ENCODE measurements around the gene MYO1D.
"Not testable (repeated sequence)": the region's sequence is repeated elsewhere in the genome, so short reads cannot be mapped to it uniquely, and the experiment has no call there.

The MYO1D gene

GRCh38 chr17:32855620-32856019, 21.3 kb downstream of the MYO1D start:
- DNase-seq (ENCODE audit: low read depth) = no peak

DNA sequence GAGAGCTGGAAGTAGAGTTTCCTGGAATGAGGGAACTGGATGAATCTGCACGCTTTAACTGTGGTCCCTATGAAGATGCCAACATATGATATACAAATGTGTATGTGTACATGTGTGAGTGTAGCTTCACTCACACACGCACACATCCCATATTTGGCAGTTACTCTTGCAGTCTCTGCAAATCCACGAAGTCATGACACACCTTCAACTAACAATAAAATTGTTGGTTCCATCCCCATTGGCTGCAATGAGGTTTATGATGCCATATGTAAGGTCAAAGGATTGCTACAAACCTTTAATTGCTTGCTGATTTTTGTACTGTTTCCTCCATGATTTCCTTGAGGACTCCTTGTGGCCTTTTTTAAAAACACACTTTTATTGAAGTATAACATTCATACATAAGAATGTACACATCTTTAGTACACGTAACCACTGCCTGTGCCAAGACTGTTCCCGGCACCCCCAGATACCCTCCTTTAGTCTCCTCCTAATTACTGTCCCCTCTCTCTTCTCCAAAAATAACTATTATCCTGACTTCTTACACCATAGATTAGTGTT, 22.0 kb downstream of the MYO1D start:
- DNase-seq (ENCODE audit: low read depth) = no peak

- DNase-seq (ENCODE audit: low read depth) = no peak
Measured at GRCh38 chr17:32854207-32854606, 22.7 kb downstream of the MYO1D start.

GRCh38 chr17:32852811-32853210, 24.1 kb downstream of the MYO1D start:
- no peak for DNase-seq (ENCODE audit: low read depth)

GRCh38 chr17:32849879-32850278, 27.0 kb downstream of the MYO1D start:
- no peak for DNase-seq (ENCODE audit: low read depth)

- DNase-seq (ENCODE audit: low read depth) = no peak
Measured at GRCh38 chr17:32847977-32848376, 28.9 kb downstream of the MYO1D start.

DNA sequence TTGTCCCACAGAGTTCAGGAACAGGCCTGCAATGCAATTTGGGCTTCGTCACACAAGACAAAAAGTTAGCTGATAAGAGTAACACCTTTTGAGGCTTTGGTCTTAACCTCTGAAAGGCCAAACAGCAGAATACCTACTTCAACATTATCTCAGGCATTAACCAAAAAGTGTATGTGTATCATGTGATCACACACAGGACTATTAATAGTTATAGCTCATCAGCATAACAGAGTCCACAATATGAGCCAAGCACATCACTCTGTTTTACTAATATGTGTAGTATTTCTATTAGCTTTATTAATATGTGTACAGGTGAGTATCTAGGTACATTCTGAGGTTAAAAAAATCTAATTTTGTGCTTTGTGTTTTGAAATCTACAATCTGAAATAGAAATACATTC, 30.8 kb downstream of the MYO1D start:
- DNase-seq (ENCODE audit: low read depth) = no peak

- no peak for DNase-seq (ENCODE audit: low read depth)
Measured at GRCh38 chr17:32840241-32840640, 36.7 kb downstream of the MYO1D start.

DNA sequence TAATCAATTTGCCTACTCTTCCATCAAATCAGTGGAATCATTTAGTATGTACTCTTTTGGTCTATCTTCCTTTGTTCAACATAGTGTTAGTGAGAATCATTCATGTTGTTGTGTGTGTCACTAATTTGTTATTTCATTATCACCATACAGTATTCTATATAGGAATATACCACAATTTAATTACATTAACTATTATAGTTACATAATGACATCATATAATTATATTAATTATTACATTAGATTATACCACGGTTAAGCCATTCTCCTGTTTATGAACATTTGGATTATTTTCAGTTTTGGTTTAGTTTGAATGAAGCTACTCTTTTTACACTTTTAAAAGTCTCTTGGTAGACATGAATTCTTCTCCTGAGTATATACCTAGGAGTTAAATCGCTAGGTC, 40.4 kb downstream of the MYO1D start:
- DNase-seq (ENCODE audit: low read depth) = no peak

GRCh38 chr17:32835291-32835761, 41.6 kb downstream of the MYO1D start:
- DNase-seq (ENCODE audit: low read depth) = no peak

- no peak for DNase-seq (ENCODE audit: low read depth)
Measured at GRCh38 chr17:32834104-32834503, 42.8 kb downstream of the MYO1D start.

DNA sequence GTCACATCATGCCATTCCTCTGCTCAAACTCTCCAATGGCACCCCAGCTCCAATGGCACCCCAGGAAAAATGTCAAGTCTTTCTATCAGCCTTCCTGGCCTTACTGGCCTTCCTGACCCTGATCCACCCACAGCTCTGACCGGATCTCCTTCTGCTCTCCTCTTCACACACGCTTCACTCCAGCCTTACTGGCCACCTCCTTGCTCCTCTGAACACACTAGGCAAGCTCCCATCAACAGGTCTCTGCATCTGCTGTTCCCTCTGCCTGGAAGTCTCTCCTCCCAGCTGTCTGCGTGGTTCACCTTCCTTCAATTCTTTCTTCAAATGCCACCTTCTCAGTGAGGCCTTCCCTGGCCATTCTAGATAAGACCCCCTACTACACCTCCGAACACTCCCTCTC, 43.4 kb downstream of the MYO1D start:
- DNase-seq (ENCODE audit: low read depth) = no peak

- no peak for DNase-seq (ENCODE audit: low read depth)
Measured at GRCh38 chr17:32833076-32833475, 43.8 kb downstream of the MYO1D start.

- DNase-seq (ENCODE audit: low read depth) = no peak
Measured at GRCh38 chr17:32831627-32832243, 45.2 kb downstream of the MYO1D start.

DNA sequence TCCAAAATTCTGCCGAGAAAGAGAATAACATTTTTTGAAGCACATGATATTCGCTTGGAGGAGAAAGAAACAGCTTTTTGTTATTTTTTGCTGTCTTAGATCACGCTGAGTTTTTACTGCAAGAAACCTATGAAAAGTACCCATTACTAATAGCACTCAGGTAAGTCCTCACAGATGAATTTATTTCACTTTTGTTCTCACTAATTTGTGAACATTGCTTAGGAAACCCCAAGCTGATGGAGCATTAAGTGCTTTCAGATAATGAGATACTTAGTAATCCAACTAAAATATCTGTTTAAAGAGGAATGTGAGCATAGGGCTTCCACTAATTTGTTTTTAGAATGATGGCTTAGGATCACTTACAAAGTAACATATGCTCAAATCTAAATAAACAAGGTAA, 45.7 kb downstream of the MYO1D start:
- no peak for DNase-seq (ENCODE audit: low read depth)

DNA sequence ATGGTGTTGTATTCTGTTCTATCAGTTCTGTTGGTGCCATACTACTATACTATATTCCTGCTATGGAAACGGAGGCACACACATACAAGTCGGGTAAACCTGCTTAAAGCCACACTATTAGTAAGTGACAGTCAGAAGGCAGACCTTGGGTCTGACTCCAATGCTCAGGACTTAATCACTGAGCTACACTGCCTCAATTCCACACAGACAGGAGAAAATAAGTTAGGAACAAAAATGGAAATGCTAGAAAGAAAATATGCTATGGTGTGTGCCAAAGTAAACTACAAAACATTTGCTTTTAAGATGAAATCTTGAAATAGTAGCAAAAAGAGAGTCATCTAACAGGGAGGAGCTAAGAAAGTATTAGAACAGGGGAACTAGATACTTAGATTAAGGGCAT, 48.1 kb downstream of the MYO1D start:
- DNase-seq (ENCODE audit: low read depth) = no peak

- no peak for DNase-seq (ENCODE audit: low read depth)
Measured at GRCh38 chr17:32827227-32827626, 49.7 kb downstream of the MYO1D start.

GRCh38 chr17:32826076-32826475, 50.8 kb downstream of the MYO1D start:
- no peak for DNase-seq (ENCODE audit: low read depth)

DNA sequence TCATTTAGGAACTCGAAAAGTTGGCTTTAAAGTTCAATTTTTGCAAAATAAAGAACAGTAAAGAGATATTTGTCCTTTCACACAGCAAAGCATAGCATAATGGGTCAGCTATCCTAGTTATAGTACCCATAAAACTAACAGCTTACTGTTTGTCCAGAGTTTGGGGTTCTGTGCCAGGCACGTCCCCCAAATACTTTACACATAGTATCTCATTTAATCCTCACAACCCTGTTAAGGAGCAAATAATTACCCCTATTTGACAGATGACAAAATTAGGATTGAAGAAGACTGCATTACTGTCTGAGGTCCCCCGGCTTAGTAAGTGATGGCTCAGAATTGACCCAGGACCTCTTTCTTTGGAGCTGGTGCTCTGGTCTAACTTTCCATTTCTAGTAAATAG, 52.6 kb downstream of the MYO1D start:
- no peak for DNase-seq (ENCODE audit: low read depth)

DNA sequence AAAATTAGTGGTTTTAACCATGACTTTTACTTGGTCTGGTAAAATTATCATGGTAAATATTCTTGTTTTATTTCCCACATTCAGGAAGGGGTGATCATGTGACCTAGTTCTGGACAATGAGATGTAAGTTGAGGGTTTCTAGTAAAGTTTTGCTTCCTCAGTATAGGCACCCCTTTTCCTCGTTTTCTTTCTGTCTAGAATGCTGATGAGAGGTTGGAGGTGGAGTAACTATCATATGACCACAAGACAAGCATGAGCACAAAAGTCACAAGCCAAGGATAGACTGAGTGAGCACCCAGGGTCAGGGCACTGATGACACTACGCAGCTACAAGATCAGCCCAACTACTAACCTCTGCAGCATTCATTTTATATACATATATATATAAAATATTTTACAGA, 53.9 kb downstream of the MYO1D start:
- no peak for DNase-seq (ENCODE audit: low read depth)

- DNase-seq (ENCODE audit: low read depth) = not testable (repeated sequence)
Measured at GRCh38 chr17:32821987-32822934, 54.7 kb downstream of the MYO1D start.

GRCh38 chr17:32820440-32820839, 56.5 kb downstream of the MYO1D start:
- no peak for DNase-seq (ENCODE audit: low read depth)

- no peak for DNase-seq (ENCODE audit: low read depth)
Measured at GRCh38 chr17:32819787-32820186, 57.1 kb downstream of the MYO1D start.

Measured in stimulated activated CD8-positive, alpha-beta memory T cell treated with anti-CD3 and anti-CD28 coated beads, Interleukin-15, amount 100 ng/mL, for 1 hour (primary cell).